Measurements from ENCODE around the gene KCNMA1. TPM values are rescaled to one million over a fixed set of nuclear protein-coding genes. Genes with fewer than 3 reads are reported as not detected.

Gene KCNMA1
- total RNA-seq, 1 donor: 106 TPM

DNA sequence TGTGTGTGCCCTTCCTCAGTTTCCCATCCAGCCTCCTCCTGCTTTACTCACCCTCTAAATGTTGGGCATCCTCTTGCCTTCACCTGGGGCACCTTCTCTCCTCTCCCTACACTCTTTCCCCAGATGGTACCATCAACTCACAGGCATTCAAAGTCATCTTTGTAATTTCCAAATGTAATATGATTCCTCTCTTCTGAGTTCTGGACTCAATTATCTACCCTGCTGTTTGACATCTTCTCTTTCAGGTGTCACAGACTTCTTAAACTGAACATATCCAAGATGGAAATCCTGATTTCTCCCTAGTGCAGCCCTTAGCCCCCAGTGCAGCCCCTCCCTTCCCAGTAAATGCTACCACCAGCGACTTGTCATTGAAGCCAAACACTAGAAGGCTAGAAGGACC, 422.8 kb downstream of the KCNMA1 start:
- DNase-seq (ENCODE audit: low read depth): no peak

DNA sequence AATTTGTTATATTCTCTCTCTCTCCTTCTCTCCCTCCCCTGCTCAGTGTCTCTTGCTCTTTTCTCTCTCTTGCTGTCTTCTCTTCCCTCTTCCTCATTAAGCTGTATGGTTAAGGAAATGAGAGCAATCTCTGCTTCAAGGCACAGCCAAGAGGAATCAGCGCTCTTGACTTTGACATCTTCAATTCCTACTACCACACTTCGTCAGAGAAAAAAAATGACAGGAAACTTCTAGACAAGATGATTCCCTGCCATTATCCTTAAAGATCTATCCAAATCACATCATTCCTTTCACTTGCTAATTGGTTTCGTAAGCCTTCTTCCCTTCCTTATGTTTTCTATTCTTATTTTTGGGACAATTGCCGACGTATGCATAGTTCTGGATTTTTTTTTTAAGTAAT, 425.0 kb downstream of the KCNMA1 start:
- no peak for DNase-seq (ENCODE audit: low read depth)
- H3K4me3 ChIP-seq (ENCODE audit: low read depth, low read length): no peak overlapping the region
- TF ChIP-seq, protein P1, sequence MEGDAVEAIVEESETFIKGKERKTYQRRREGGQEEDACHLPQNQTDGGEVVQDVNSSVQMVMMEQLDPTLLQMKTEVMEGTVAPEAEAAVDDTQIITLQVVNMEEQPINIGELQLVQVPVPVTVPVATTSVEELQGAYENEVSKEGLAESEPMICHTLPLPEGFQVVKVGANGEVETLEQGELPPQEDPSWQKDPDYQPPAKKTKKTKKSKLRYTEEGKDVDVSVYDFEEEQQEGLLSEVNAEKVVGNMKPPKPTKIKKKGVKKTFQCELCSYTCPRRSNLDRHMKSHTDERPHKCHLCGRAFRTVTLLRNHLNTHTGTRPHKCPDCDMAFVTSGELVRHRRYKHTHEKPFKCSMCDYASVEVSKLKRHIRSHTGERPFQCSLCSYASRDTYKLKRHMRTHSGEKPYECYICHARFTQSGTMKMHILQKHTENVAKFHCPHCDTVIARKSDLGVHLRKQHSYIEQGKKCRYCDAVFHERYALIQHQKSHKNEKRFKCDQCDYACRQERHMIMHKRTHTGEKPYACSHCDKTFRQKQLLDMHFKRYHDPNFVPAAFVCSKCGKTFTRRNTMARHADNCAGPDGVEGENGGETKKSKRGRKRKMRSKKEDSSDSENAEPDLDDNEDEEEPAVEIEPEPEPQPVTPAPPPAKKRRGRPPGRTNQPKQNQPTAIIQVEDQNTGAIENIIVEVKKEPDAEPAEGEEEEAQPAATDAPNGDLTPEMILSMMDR (IDR thresholded peaks at IDR 0.05; ENCODE audit: insufficient read depth, low read length): no peak

More for the DNA sequence above, 422.8 kb downstream of the KCNMA1 start:
- no peak overlapping the region for H3K4me3 ChIP-seq (ENCODE audit: low read depth, low read length)
- TF ChIP-seq, protein P1 (IDR thresholded peaks at IDR 0.05; ENCODE audit: insufficient read depth, low read length): no peak

GRCh38 chr10:77210645-77211044, 427.0 kb downstream of the KCNMA1 start:
- H3K4me3 ChIP-seq (ENCODE audit: low read depth, low read length): no peak overlapping the region
- no peak for DNase-seq (ENCODE audit: low read depth)
- TF ChIP-seq, protein P1 (IDR thresholded peaks at IDR 0.05; ENCODE audit: insufficient read depth, low read length): no peak

DNA sequence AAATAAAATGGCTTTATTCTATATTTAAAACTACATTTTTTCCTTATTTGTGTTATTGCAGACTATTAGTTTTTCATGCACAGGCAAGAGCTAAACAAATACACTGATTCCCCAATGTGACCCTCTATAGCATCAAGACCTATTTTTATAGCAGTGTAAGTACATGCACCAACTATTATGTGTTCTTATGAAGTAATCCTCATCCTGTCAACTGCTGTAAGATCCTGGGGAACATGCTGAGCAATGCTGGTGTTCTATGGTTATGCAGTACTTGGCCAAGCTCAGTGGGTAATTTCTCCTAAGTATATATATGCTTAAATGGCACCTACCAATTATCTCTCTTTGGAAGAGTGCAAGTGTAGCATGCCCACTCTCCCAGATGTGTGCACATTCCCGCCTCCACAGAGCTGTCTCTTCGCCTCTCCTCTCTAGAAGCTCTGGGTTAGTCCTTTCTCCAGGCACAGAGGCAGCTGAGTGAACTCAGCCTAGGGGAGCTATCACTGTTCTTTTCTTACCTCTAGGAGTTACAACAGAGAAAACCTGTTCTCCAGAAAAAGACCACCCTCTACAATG, 428.8 kb downstream of the KCNMA1 start:
- TF ChIP-seq, protein P1 (IDR thresholded peaks at IDR 0.05; ENCODE audit: insufficient read depth, low read length): no peak
- DNase-seq (ENCODE audit: low read depth): no peak
- H3K4me3 ChIP-seq (ENCODE audit: low read depth, low read length): no peak overlapping the region

GRCh38 chr10:77207828-77208185, 429.8 kb downstream of the KCNMA1 start:
- DNase-seq (ENCODE audit: low read depth): peak; percentile 42
- TF ChIP-seq, protein P1 (IDR thresholded peaks at IDR 0.05; ENCODE audit: insufficient read depth, low read length): no peak
- no peak overlapping the region for H3K4me3 ChIP-seq (ENCODE audit: low read depth, low read length)

DNA sequence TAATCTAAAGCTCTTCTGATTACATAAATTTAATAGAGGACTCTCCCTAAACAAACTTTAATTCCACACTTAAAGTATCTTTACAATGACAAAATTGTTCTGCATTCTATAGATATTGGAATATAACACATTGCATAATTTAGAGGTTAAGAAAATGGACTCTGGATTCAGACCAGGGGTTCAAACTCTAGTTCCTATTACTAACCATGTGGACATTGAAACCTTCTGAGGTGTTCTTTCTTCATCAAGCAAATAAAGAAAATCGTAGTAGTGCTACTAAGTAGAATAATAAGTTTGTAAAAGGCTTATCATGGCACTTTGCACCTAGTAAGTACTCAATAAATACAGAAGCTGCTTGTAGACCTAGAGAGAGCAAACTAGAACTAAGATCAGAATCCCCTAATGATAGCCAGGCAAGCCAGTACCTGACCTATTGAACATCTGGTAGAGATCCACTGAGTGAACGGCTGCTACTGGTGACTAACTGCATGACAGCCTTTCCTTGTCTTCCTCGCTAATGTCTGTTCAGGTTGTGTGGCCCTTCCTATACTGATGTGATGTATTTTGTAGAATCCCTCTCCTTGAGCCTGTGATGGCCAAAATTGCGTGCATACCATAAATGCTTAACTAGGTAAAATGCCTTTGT, 430.3 kb downstream of the KCNMA1 start:
- TF ChIP-seq, protein P1 (IDR thresholded peaks at IDR 0.05; ENCODE audit: insufficient read depth, low read length): no peak
- no peak overlapping the region for H3K4me3 ChIP-seq (ENCODE audit: low read depth, low read length)
- no peak for DNase-seq (ENCODE audit: low read depth)

GRCh38 chr10:77205135-77205534, 432.5 kb downstream of the KCNMA1 start:
- TF ChIP-seq, protein P1 (IDR thresholded peaks at IDR 0.05; ENCODE audit: insufficient read depth, low read length): no peak
- no peak overlapping the region for H3K4me3 ChIP-seq (ENCODE audit: low read depth, low read length)
- DNase-seq (ENCODE audit: low read depth): no peak
